Stimulated activated naive CD8-positive, alpha-beta T cell treated with anti-CD3 and anti-CD28 coated beads, Interleukin-15, amount 100 ng/mL, for 72 hours (primary cell): Measurements from ENCODE around the gene TMEM205.

Source experiments
- ATAC-seq: fragments of 150-1000 bp; cut with Tn5 transposase; 2 replicates; pipeline ENCODE4 v1.10.0; 2021; ENCODE audit warnings: mild to moderate bottlenecking, moderate library complexity
- DNase-seq, 2 donors: peaks; one replicate each; pipeline ENCODE4 v3.0.0; 2021 to 2022
- H3K27ac Mint-ChIP-seq, 2 donors: one replicate each; pipeline ENCODE4 v1.8.0; 2022; ENCODE audit warnings: mild to moderate bottlenecking in 2 of 2, mixed read lengths in 2 of 2, moderate library complexity in 2 of 2
- H3K27me3 Mint-ChIP-seq: one replicate; pipeline ENCODE4 v1.8.0; 2022; ENCODE audit warnings: mixed read lengths
- H3K4me1 Mint-ChIP-seq: one replicate; pipeline ENCODE4 v1.8.0; 2022; ENCODE audit warnings: mild to moderate bottlenecking, mixed read lengths
- H3K4me3 Mint-ChIP-seq, 2 donors: one replicate each; pipeline ENCODE4 v1.8.0; 2022; ENCODE audit warnings: mild to moderate bottlenecking in 2 of 2, mixed read lengths in 2 of 2, moderate library complexity in 1 of 2
- H3K9me3 Mint-ChIP-seq, 2 donors: one replicate each; pipeline ENCODE4 v1.8.0; 2022; ENCODE audit warnings: mixed read lengths in 2 of 2

TMEM205 gene

GRCh38 chr19:11300811-11301120 is 45.3 kb downstream of the TMEM205 start:
- DNase-seq, result no peak
- Mint-ChIP-seq H3K9me3 (peaks cover 0 to 5% of the 10 kb centered on the region in 2 donors), H3K27ac (no peak overlapping the region), H3K4me3 (no peak overlapping the region), H3K27me3 (peaks cover 8% of the 10 kb centered on the region), H3K4me1 (no peaks in the 10 kb centered on the region)
- no peak for ATAC-seq

GRCh38 chr19:11299946-11300810 is 45.9 kb downstream of the TMEM205 start:
- Mint-ChIP-seq H3K27ac (peak overlapping the region in 1 of 2 donors; percentile 74), H3K27me3 (peaks cover 12% of the 10 kb centered on the region), H3K9me3 (peaks cover 0 to 5% of the 10 kb centered on the region in 2 donors), H3K4me3 (no peak overlapping the region), H3K4me1 (no peaks in the 10 kb centered on the region)
- no peak for DNase-seq
- ATAC-seq, result no peak

GRCh38 chr19:11296264-11296663 is 49.8 kb downstream of the TMEM205 start:
- no peak overlapping the region for H3K27ac Mint-ChIP-seq

GRCh38 chr19:11295665-11296245 is 50.3 kb downstream of the TMEM205 start, which contains the start of gene TSPAN16:
TSS of gene TSPAN16 (plus strand) at chr19:11296160. CDS start at chr19:11296298, 138 bp downstream.
- Mint-ChIP-seq H3K27me3 (peaks cover 49% of the 10 kb centered on the region), H3K27ac (no peak within 1 kb of the TSS), H3K9me3 (peaks cover 0 to 5% of the 10 kb centered on the region in 2 donors), H3K4me3 (no peak within 1 kb of the TSS), H3K4me1 (peaks cover 7% of the 10 kb centered on the region)
- no peak for DNase-seq
- ATAC-seq, result no peak

More at GRCh38 chr19:11296264-11296663, 49.8 kb downstream of the TMEM205 start:
- H3K27me3 Mint-ChIP-seq, result peaks cover 44% of the 10 kb centered on the region
- H3K4me3 Mint-ChIP-seq, result no peak overlapping the region
- H3K9me3 Mint-ChIP-seq, result peaks cover 0 to 5% of the 10 kb centered on the region in 2 donors
- no peak for ATAC-seq
- peaks cover 7% of the 10 kb centered on the region for H3K4me1 Mint-ChIP-seq
- DNase-seq, result no peak

GRCh38 chr19:11295180-11295579 is 50.9 kb downstream of the TMEM205 start:
- ATAC-seq, result no peak
- H3K9me3 Mint-ChIP-seq, result peaks cover 0 to 2% of the 10 kb centered on the region in 2 donors
- H3K4me3 Mint-ChIP-seq, result no peak overlapping the region
- H3K27ac Mint-ChIP-seq, result no peak overlapping the region
- H3K4me1 Mint-ChIP-seq, result peaks cover 7% of the 10 kb centered on the region
- no peak for DNase-seq
- peaks cover 53% of the 10 kb centered on the region for H3K27me3 Mint-ChIP-seq

- Mint-ChIP-seq H3K27me3 (peaks cover 66% of the 10 kb centered on the region), H3K4me3 (peak overlapping the region; percentile 72 to 75), H3K9me3 (no peaks in the 10 kb centered on the region), H3K4me1 (peaks cover 7% of the 10 kb centered on the region), H3K27ac (peak overlapping the region in 1 of 2 donors; percentile 90)
- DNase-seq (peak; percentile 81 to 87), ATAC-seq (peak; percentile 98)
Measured at GRCh38 chr19:11293433-11294389, 52.4 kb downstream of the TMEM205 start.
